ENCODE measurements around the gene RPS21. TPM values are rescaled to one million over a fixed set of nuclear protein-coding genes. Genes with fewer than 3 reads are reported as not detected.

Gene RPS21
- total and polyA plus RNA-seq, 7 donors: 2,383 to 8,235 (median 4,772) TPM

DNA sequence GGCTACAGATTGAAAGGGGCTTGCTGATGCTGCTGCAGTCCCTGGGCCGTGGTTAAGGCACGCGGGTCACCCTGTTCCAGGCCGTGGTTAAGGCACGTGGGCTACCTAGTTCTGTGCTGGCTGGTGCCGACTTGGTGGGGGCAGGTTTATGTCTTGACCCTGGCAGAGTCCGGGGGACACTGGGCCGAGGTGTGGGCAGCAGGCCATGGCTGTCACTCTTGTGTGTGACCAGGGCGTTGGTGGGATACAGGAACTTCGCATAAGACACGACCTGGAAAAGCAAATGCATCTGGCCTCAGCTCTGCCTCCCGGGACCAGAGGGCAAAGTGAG lies 6.4 kb downstream of the RPS21 start:
- no peaks in the 10 kb centered on the region for H3K27me3 ChIP-seq
- H3K4me3 ChIP-seq: no peak overlapping the region
- peaks cover 0 to 69% (median 13%) of the 10 kb centered on the region in 4 donors for H3K36me3 ChIP-seq
- TF ChIP-seq POLR2A (IDR thresholded peaks at IDR 0.05) (no peak), CTCF (IDR thresholded peaks at IDR 0.05) (no peak)
- no peak for DNase-seq
- H3K9me3 ChIP-seq: no peaks in the 10 kb centered on the region
- no peak overlapping the region for H3K27ac ChIP-seq
- H3K4me1 ChIP-seq: peaks cover 0 to 4% (median 2%) of the 10 kb centered on the region in 4 donors
- 82 to 90% methylated on average over 12 of the region's 12 CpGs for WGBS, 2 donors
- intact Hi-C loops (cut with DNase I): no loop called here

DNA sequence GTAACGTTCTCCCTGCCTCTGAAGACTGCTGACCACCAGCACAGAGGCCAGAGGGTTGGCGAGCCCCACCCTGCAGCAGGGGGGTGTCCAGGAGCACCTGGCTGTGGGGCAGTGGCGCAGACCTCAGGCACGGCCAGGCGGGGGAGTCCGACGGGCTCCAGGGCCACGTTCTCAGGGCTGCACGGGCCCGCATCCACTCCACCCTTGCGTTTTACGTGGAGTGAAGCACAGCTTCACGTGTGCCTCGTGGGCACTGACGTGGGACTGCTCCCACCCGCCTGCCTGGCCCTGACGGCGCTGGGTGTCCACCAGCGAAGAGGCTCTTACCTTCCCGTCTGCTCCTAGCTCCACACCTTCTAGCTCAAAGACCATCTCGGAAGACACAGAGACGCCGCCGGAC lies 6.9 kb downstream of the RPS21 start:
- Histone ChIP-seq H3K9me3 (no peaks in the 10 kb centered on the region), H3K36me3 (peaks cover 0 to 64% (median 8%) of the 10 kb centered on the region in 4 donors), H3K4me3 (no peak overlapping the region), H3K4me1 (no peaks in the 10 kb centered on the region), H3K27me3 (no peaks in the 10 kb centered on the region), H3K27ac (no peak overlapping the region)
- 92 to 93% methylated on average over 24 of the region's 24 CpGs for WGBS, 2 donors
- intact Hi-C loops (cut with DNase I): no loop called here
- DNase-seq: no peak
- no peak for TF ChIP-seq EP300 (IDR thresholded peaks at IDR 0.05)
- no peak for TF ChIP-seq POLR2A (IDR thresholded peaks at IDR 0.05)
- TF ChIP-seq POLR2AphosphoS5 (IDR thresholded peaks at IDR 0.05): no peak
- no peak for TF ChIP-seq CTCF (IDR thresholded peaks at IDR 0.05)

- no peak overlapping the region for H3K27ac ChIP-seq
- no peak overlapping the region for H3K4me3 ChIP-seq
- TF ChIP-seq CTCF (IDR thresholded peaks at IDR 0.05) (no peak), POLR2AphosphoS5 (IDR thresholded peaks at IDR 0.05) (no peak), EP300 (IDR thresholded peaks at IDR 0.05) (no peak), POLR2A (IDR thresholded peaks at IDR 0.05) (no peak)
- peaks cover 0 to 57% (median 5%) of the 10 kb centered on the region in 4 donors for H3K36me3 ChIP-seq
- no peaks in the 10 kb centered on the region for H3K9me3 ChIP-seq
- no peaks in the 10 kb centered on the region for H3K27me3 ChIP-seq
- intact Hi-C loops (cut with DNase I): no loop called here
- DNase-seq: no peak
- H3K4me1 ChIP-seq: no peaks in the 10 kb centered on the region
- WGBS, 2 donors: 94 to 96% methylated on average over 44 of the region's 44 CpGs
Measured at GRCh38 chr20:62394248-62395245, 7.6 kb downstream of the RPS21 start.

- H3K27ac ChIP-seq: no peak overlapping the region
- H3K9me3 ChIP-seq: no peaks in the 10 kb centered on the region
- WGBS, 2 donors: 87 to 92% methylated on average over 27 of the region's 27 CpGs
Measured at GRCh38 chr20:62395311-62396242, 8.7 kb downstream of the RPS21 start.

More at GRCh38 chr20:62395311-62396242, 8.7 kb downstream of the RPS21 start:
- Histone ChIP-seq H3K4me3 (no peak overlapping the region), H3K36me3 (peaks cover 0 to 52% (median 5%) of the 10 kb centered on the region in 4 donors), H3K27me3 (no peaks in the 10 kb centered on the region), H3K4me1 (no peaks in the 10 kb centered on the region)
- intact Hi-C loops (cut with DNase I): no loop called here
- TF ChIP-seq POLR2A (IDR thresholded peaks at IDR 0.05) (no peak), EP300 (IDR thresholded peaks at IDR 0.05) (no peak), CTCF (IDR thresholded peaks at IDR 0.05) (no peak), POLR2AphosphoS5 (IDR thresholded peaks at IDR 0.05) (no peak)
- no peak for DNase-seq

Measured in sigmoid colon (tissue), 7 donors.